ENCODE measurements around the gene PI4K2B. TPM values are rescaled to one million over a fixed set of nuclear protein-coding genes. Genes with fewer than 3 reads are reported as not detected.

Gene PI4K2B
- total RNA-seq, 1 experiment from 2014 or later, result 22.8 TPM

DNA sequence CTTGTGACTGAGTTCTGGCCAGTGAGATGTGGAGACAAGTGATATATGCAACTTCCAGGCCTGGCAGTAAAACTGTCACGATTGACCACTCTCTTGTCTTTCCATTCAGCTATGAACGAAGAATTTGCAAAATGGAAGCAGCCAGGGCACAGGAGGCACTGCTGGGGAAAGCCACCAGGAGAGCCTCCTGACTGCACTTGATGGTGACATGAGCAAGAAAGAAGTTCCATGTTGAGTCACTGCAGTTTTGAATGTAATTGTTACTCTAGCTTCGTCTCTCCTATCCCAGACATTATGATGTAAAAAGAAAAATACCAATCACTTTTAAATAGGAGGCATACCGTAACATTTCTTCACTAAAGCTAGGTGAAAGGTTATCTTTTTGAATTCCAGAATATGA, 46.4 kb downstream of the PI4K2B start:
- Mint-ChIP-seq H3K27me3 (ENCODE audit: insufficient read depth, unreplicated experiment) (no peaks in the 10 kb centered on the region), H3K9me3 (ENCODE audit: unreplicated experiment) (no peaks in the 10 kb centered on the region), H3K27ac (ENCODE audit: low read depth, unreplicated experiment) (no peak overlapping the region), H3K4me3 (ENCODE audit: unreplicated experiment) (no peak overlapping the region), H3K36me3 (ENCODE audit: insufficient read depth, unreplicated experiment) (peaks cover 14% of the 10 kb centered on the region), H3K4me1 (ENCODE audit: insufficient read depth, unreplicated experiment) (no peaks in the 10 kb centered on the region)
- no peak for DNase-seq (ENCODE audit: unreplicated experiment)
- no TSS peak for BruUV-seq (replicated peaks)
- ChIA-PET POLR2A (interaction anchor here (0.7 kb wide), 1 partner anchor 15 kb away, joined by 5 read pairs; no protein-coding TSS in a partner anchor), CTCF (interaction anchor here (0.7 to 1.3 kb wide), 4 partner anchors 10 to 125 kb away, joined by 3 to 8 read pairs (median 3); partner anchors contain the start of gene ZCCHC4)
- TF ChIP-seq, protein P1, sequence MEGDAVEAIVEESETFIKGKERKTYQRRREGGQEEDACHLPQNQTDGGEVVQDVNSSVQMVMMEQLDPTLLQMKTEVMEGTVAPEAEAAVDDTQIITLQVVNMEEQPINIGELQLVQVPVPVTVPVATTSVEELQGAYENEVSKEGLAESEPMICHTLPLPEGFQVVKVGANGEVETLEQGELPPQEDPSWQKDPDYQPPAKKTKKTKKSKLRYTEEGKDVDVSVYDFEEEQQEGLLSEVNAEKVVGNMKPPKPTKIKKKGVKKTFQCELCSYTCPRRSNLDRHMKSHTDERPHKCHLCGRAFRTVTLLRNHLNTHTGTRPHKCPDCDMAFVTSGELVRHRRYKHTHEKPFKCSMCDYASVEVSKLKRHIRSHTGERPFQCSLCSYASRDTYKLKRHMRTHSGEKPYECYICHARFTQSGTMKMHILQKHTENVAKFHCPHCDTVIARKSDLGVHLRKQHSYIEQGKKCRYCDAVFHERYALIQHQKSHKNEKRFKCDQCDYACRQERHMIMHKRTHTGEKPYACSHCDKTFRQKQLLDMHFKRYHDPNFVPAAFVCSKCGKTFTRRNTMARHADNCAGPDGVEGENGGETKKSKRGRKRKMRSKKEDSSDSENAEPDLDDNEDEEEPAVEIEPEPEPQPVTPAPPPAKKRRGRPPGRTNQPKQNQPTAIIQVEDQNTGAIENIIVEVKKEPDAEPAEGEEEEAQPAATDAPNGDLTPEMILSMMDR (IDR thresholded peaks at IDR 0.05; ENCODE audit: unreplicated experiment), result no peak
- intact Hi-C loops (cut with micrococcal nuclease), result no loop called here

DNA sequence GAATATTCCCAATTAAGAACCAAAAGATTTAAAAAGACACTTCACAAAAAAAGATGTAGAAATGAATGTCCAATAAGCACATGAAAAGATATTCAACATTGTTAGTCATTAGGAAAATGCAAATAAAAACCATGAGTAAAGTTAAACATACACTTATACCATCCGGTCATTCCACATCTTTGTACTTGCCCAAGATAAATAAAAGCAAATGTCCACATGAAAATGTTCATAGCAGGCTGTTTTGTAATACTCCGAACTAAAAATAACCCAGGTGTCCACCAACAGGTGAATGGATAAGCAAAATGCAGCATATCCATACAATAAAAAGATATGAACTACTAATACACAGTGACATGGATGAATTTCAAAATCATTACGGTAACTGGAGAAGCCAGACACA, 50.1 kb downstream of the PI4K2B start:
- ChIA-PET CTCF (interaction anchor here (0.6 to 2.4 kb wide), 6 partner anchors 17 to 279 kb away, joined by 3 to 12 read pairs (median 3); partner anchors contain the start of gene ZCCHC4), POLR2A (no interaction called here)
- no peak overlapping the region for H3K27ac Mint-ChIP-seq (ENCODE audit: low read depth, unreplicated experiment)
- no TSS peak for BruUV-seq (replicated peaks)
- TF ChIP-seq, protein P1 (IDR thresholded peaks at IDR 0.05; ENCODE audit: unreplicated experiment), result no peak
- no peaks in the 10 kb centered on the region for H3K27me3 Mint-ChIP-seq (ENCODE audit: insufficient read depth, unreplicated experiment)
- no peak for DNase-seq (ENCODE audit: unreplicated experiment)
- peaks cover 7% of the 10 kb centered on the region for H3K36me3 Mint-ChIP-seq (ENCODE audit: insufficient read depth, unreplicated experiment)
- intact Hi-C loops (cut with micrococcal nuclease), result no loop called here
- H3K4me1 Mint-ChIP-seq (ENCODE audit: insufficient read depth, unreplicated experiment), result no peaks in the 10 kb centered on the region
- peaks cover 14% of the 10 kb centered on the region for H3K9me3 Mint-ChIP-seq (ENCODE audit: unreplicated experiment)
- no peak overlapping the region for H3K4me3 Mint-ChIP-seq (ENCODE audit: unreplicated experiment)

DNA sequence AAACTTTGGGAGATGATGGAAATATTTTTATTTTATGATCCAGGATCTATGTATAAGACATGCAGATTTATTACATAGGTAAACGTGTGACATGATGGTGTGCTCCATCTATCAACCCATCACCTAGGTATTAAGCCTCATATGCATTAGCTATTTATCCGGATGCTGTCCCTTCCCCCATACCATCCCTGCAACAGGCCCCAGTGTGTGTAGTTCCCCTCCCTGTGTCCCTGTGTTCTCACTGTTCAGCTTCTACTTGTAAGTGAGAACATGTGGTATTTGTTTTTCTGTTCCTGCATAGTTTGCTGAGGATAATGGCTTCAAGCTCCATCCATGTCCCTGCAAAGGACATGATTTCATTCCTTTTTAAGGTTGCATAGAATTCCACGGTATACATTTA, 50.6 kb downstream of the PI4K2B start:
- Mint-ChIP-seq H3K27me3 (ENCODE audit: insufficient read depth, unreplicated experiment) (no peaks in the 10 kb centered on the region), H3K4me1 (ENCODE audit: insufficient read depth, unreplicated experiment) (no peaks in the 10 kb centered on the region), H3K27ac (ENCODE audit: low read depth, unreplicated experiment) (no peak overlapping the region), H3K9me3 (ENCODE audit: unreplicated experiment) (peaks cover 16% of the 10 kb centered on the region), H3K36me3 (ENCODE audit: insufficient read depth, unreplicated experiment) (peaks cover 7% of the 10 kb centered on the region), H3K4me3 (ENCODE audit: unreplicated experiment) (no peak overlapping the region)
- POLR2A ChIA-PET, result no interaction called here
- no peak for DNase-seq (ENCODE audit: unreplicated experiment)
- TF ChIP-seq, protein P1 (IDR thresholded peaks at IDR 0.05; ENCODE audit: unreplicated experiment), result no peak
- BruUV-seq (replicated peaks), result no TSS peak
- CTCF ChIA-PET, result interaction anchor here (0.6 kb wide), 1 partner anchor 279 kb away, joined by 3 read pairs; no protein-coding TSS in a partner anchor
- intact Hi-C loops (cut with micrococcal nuclease), result no loop called here

DNA sequence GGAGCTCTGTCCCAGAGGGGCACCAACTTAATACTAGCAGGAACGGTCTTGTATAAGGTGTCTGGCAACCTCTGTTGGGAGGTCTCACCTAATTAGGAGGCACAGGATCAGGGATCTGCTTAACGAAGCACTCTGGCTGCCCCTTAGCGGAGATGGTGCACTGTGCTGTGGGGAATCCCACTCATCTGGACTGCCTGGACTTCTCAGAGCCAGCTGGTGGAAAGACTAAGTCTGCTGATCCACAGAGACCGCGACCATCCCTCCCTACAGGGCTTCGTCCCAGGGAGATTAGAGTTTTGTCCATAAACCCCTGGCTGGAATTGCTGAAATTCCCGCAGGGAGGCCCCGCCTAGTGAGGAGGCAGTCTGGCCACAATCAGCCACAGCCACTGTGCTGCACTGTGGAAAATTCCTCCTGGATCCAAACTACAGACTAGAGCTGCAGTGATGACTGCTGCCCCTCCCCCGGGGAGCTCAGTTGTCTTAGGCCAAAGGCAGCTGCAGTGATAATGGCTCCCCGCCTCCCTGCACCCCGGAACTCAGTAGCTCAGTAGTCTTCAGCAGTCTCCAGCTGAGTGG, 56.7 kb downstream of the PI4K2B start:
- no TSS peak for BruUV-seq (replicated peaks)
- TF ChIP-seq, protein P1 (IDR thresholded peaks at IDR 0.05; ENCODE audit: unreplicated experiment), result no peak
- DNase-seq (ENCODE audit: unreplicated experiment), result no peak
- intact Hi-C loops (cut with micrococcal nuclease), result no loop called here
- POLR2A ChIA-PET, result interaction anchor here (0.7 kb wide), 1 partner anchor 59 kb away, joined by 3 read pairs; no protein-coding TSS in a partner anchor
- no peak overlapping the region for H3K4me3 Mint-ChIP-seq (ENCODE audit: unreplicated experiment)
- peaks cover 7% of the 10 kb centered on the region for H3K36me3 Mint-ChIP-seq (ENCODE audit: insufficient read depth, unreplicated experiment)
- H3K4me1 Mint-ChIP-seq (ENCODE audit: insufficient read depth, unreplicated experiment), result no peaks in the 10 kb centered on the region
- no peaks in the 10 kb centered on the region for H3K27me3 Mint-ChIP-seq (ENCODE audit: insufficient read depth, unreplicated experiment)
- peaks cover 16% of the 10 kb centered on the region for H3K9me3 Mint-ChIP-seq (ENCODE audit: unreplicated experiment)
- CTCF ChIA-PET, result interaction anchor here (0.7 to 1.4 kb wide), 3 partner anchors 10 to 150 kb away, joined by 3 to 7 read pairs (median 3); partner anchors contain the start of gene ZCCHC4
- H3K27ac Mint-ChIP-seq (ENCODE audit: low read depth, unreplicated experiment), result no peak overlapping the region
